Astrocyte (in vitro differentiated cells and primary cell): Measurements from ENCODE around the gene CEP131. TPM values are rescaled to one million over a fixed set of nuclear protein-coding genes. Genes with fewer than 3 reads are reported as not detected.

Experiments
- DNase-seq: peaks from one replicate; pipeline ENCODE4 v3.0.0-alpha.2; 2010; ENCODE audit warnings: low read depth
- FAIRE-seq: peaks from 2 replicates; lab custom pipeline; 2011; peaks lifted over from hg19 to GRCh38; lab: Jason Lieb, UNC
- H2AFZ ChIP-seq: 2 replicates; pipeline ENCODE4 v1.6.0; 2012; ENCODE audit warnings: low read depth, low read length, inconsistent platforms
- H3K27ac ChIP-seq: 2 replicates; pipeline ENCODE4 v1.5.1; 2011; ENCODE audit warnings: low read depth, low read length, inconsistent platforms
- H3K27me3 ChIP-seq: 2 replicates; pipeline ENCODE4 v1.6.0; 2011; ENCODE audit warnings: low read length, inconsistent platforms; ENCODE audit not compliant: insufficient read depth
- H3K36me3 ChIP-seq: 2 replicates; pipeline ENCODE4 v1.5.1; 2011; ENCODE audit warnings: low read length, inconsistent platforms; ENCODE audit not compliant: insufficient read depth
- H3K4me1 ChIP-seq: 2 replicates; pipeline ENCODE4 v1.5.1; 2011; ENCODE audit warnings: low read length, inconsistent platforms; ENCODE audit not compliant: insufficient read depth
- H3K4me2 ChIP-seq: 2 replicates; pipeline ENCODE4 v1.6.0; 2012; ENCODE audit warnings: low read length, inconsistent platforms
- H3K4me3 ChIP-seq: 2 replicates; pipeline ENCODE4 v1.5.1; 2011; ENCODE audit warnings: low read depth, mild to moderate bottlenecking, low read length, inconsistent platforms; ENCODE audit not compliant: insufficient read depth
- H3K79me2 ChIP-seq: 2 replicates; pipeline ENCODE4 v1.6.0; 2012; ENCODE audit warnings: mild to moderate bottlenecking, low read length, inconsistent platforms; ENCODE audit not compliant: insufficient read depth
- H3K9ac ChIP-seq: 2 replicates; pipeline ENCODE4 v1.6.0; 2012; ENCODE audit warnings: mild to moderate bottlenecking, low read length, inconsistent platforms
- H3K9me3 ChIP-seq: 2 replicates; pipeline ENCODE4 v1.5.1; 2012; ENCODE audit warnings: low read depth, mild to moderate bottlenecking, low read length, inconsistent platforms; ENCODE audit not compliant: insufficient read depth
- H4K20me1 ChIP-seq: 2 replicates; pipeline ENCODE4 v1.6.0; 2012; ENCODE audit warnings: low read length, inconsistent platforms; ENCODE audit not compliant: insufficient read depth
- H3K27ac Mint-ChIP-seq: one replicate; pipeline ENCODE4 v1.8.0; 2021; ENCODE audit warnings: mild to moderate bottlenecking, mixed read lengths; ENCODE audit not compliant: unreplicated experiment
- H3K27me3 Mint-ChIP-seq: one replicate; pipeline ENCODE4 v1.8.0; 2021; ENCODE audit warnings: low read depth, mixed read lengths; ENCODE audit not compliant: unreplicated experiment
- H3K36me3 Mint-ChIP-seq: one replicate; pipeline ENCODE4 v1.8.0; 2021; ENCODE audit warnings: low read depth, mixed read lengths; ENCODE audit not compliant: unreplicated experiment
- H3K4me1 Mint-ChIP-seq: one replicate; pipeline ENCODE4 v1.8.0; 2021; ENCODE audit warnings: low read depth, mixed read lengths; ENCODE audit not compliant: unreplicated experiment
- H3K4me3 Mint-ChIP-seq: one replicate; pipeline ENCODE4 v1.8.0; 2021; ENCODE audit warnings: mild to moderate bottlenecking, moderate library complexity, mixed read lengths; ENCODE audit not compliant: unreplicated experiment
- H3K9me3 Mint-ChIP-seq: one replicate; pipeline ENCODE4 v1.8.0; 2021; ENCODE audit warnings: mild to moderate bottlenecking, mixed read lengths; ENCODE audit not compliant: unreplicated experiment
- CTCF ChIP-seq: IDR thresholded peaks from 2 replicates; pipeline ENCODE4 v1.5.1; 2011; ENCODE audit warnings: low read depth, mild to moderate bottlenecking, inconsistent platforms, low read length, moderate library complexity; ENCODE audit not compliant: insufficient read depth
- EZH2 ChIP-seq: IDR thresholded peaks from 2 replicates; pipeline ENCODE4 v1.6.1; 2012; ENCODE audit warnings: mild to moderate bottlenecking, low read length, inconsistent platforms; ENCODE audit not compliant: insufficient read depth
- total RNA-seq: library from RNA; stranded (reverse); gene quantifications from 2 replicates; pipeline ENCODE4 v1.2.1, GENCODE V29; 2021

CEP131 gene
- total RNA-seq, 1 donor from 2014 or later = 5.8 TPM

GRCh38 chr17:81142301-81143199 is 80.2 kb downstream of the CEP131 start:
- no peaks in the 10 kb centered on the region for H3K27me3 ChIP-seq
- Mint-ChIP-seq H3K9me3 (peaks cover 2% of the 10 kb centered on the region), H3K4me3 (no peak overlapping the region), H3K4me1 (no peaks in the 10 kb centered on the region), H3K27ac (no peak overlapping the region), H3K27me3 (peaks cover 10% of the 10 kb centered on the region), H3K36me3 (no peaks in the 10 kb centered on the region)
- H3K9me3 ChIP-seq = peaks cover 3% of the 10 kb centered on the region
- no peak overlapping the region for H3K4me3 ChIP-seq
- no peaks in the 10 kb centered on the region for H3K4me1 ChIP-seq
- no peak overlapping the region for H3K4me2 ChIP-seq
- H3K79me2 ChIP-seq = no peaks in the 10 kb centered on the region
- H3K27ac ChIP-seq = no peak overlapping the region
- H3K9ac ChIP-seq = no peak overlapping the region
- FAIRE-seq = no peak
- H2AFZ ChIP-seq = peak overlapping the region; percentile 20
- TF ChIP-seq EZH2 (no peak), CTCF (peak; percentile 41)
- H4K20me1 ChIP-seq = peaks cover 4% of the 10 kb centered on the region
- peak; percentile 31 for DNase-seq
- no peaks in the 10 kb centered on the region for H3K36me3 ChIP-seq

- Histone ChIP-seq H3K4me3 (no peak overlapping the region), H3K27me3 (no peaks in the 10 kb centered on the region), H3K27ac (no peak overlapping the region), H3K9me3 (peaks cover 3% of the 10 kb centered on the region), H3K4me1 (no peaks in the 10 kb centered on the region), H2AFZ (no peak overlapping the region), H3K4me2 (no peak overlapping the region), H4K20me1 (peaks cover 4% of the 10 kb centered on the region), H3K79me2 (no peaks in the 10 kb centered on the region), H3K9ac (no peak overlapping the region), H3K36me3 (no peaks in the 10 kb centered on the region)
- no peak for FAIRE-seq
- no peak for DNase-seq
- Mint-ChIP-seq H3K27ac (no peak overlapping the region), H3K27me3 (peaks cover 7% of the 10 kb centered on the region), H3K36me3 (no peaks in the 10 kb centered on the region), H3K9me3 (peaks cover 2% of the 10 kb centered on the region), H3K4me1 (no peaks in the 10 kb centered on the region), H3K4me3 (no peak overlapping the region)
- TF ChIP-seq EZH2 = no peak
These were observed 82.1 kb downstream of the CEP131 start for GRCh38 chr17:81140695-81141094.

GRCh38 chr17:81140018-81140417 is 82.7 kb downstream of the CEP131 start:
- H3K4me1 ChIP-seq = no peaks in the 10 kb centered on the region
- no peak overlapping the region for H3K4me2 ChIP-seq
- no peaks in the 10 kb centered on the region for H3K4me1 Mint-ChIP-seq
- no peak overlapping the region for H3K27ac Mint-ChIP-seq
- peaks cover 11% of the 10 kb centered on the region for H3K27me3 Mint-ChIP-seq
- H3K4me3 ChIP-seq = no peak overlapping the region
- peaks cover 2% of the 10 kb centered on the region for H3K9me3 Mint-ChIP-seq
- H3K79me2 ChIP-seq = no peaks in the 10 kb centered on the region
- no peaks in the 10 kb centered on the region for H3K36me3 Mint-ChIP-seq
- no peak overlapping the region for H3K27ac ChIP-seq
- H3K36me3 ChIP-seq = no peaks in the 10 kb centered on the region
- H3K9ac ChIP-seq = no peak overlapping the region
- H3K4me3 Mint-ChIP-seq = no peak overlapping the region
- TF ChIP-seq EZH2 (no peak), CTCF (no peak)
- no peaks in the 10 kb centered on the region for H3K27me3 ChIP-seq
- FAIRE-seq (no peak), DNase-seq (no peak)
- H4K20me1 ChIP-seq = peaks cover 4% of the 10 kb centered on the region
- no peak overlapping the region for H2AFZ ChIP-seq
- peaks cover 3% of the 10 kb centered on the region for H3K9me3 ChIP-seq

Other genes with a start within 250 kb of the CEP131 start
- gene CHMP6, start 231.1 kb downstream of the CEP131 start, total RNA-seq = 16.8 and 19.0 TPM in 2 replicates
- gene BAIAP2, start 187.8 kb downstream of the CEP131 start, total RNA-seq = 43.3 and 51.4 TPM in 2 replicates
- not detected in 2 replicates for gene PVALEF, start 57.5 kb downstream of the CEP131 start, total RNA-seq
- gene AATK, start 56.7 kb downstream of the CEP131 start, total RNA-seq = 0.41 and 0.54 TPM in 2 replicates
- gene TEPSIN, start 16.1 kb upstream of the CEP131 start, total RNA-seq = 26.4 and 28.7 TPM in 2 replicates
- 52.6 and 67.2 TPM in 2 replicates for gene NDUFAF8, start 16.4 kb upstream of the CEP131 start, total RNA-seq
- 71.4 and 80.3 TPM in 2 replicates for gene SLC38A10, start 72.3 kb upstream of the CEP131 start, total RNA-seq
- gene BAHCC1, start 172.5 kb upstream of the CEP131 start, total RNA-seq = 18.5 TPM in 2 replicates